Measurements from ENCODE around the gene ABCB8.

- no peak for TF ChIP-seq EZH2 (IDR thresholded peaks at IDR 0.05; ENCODE audit: borderline replicate concordance, insufficient read depth, low read depth, low read length, poor library complexity, severe bottlenecking)
- TF ChIP-seq, protein P1, sequence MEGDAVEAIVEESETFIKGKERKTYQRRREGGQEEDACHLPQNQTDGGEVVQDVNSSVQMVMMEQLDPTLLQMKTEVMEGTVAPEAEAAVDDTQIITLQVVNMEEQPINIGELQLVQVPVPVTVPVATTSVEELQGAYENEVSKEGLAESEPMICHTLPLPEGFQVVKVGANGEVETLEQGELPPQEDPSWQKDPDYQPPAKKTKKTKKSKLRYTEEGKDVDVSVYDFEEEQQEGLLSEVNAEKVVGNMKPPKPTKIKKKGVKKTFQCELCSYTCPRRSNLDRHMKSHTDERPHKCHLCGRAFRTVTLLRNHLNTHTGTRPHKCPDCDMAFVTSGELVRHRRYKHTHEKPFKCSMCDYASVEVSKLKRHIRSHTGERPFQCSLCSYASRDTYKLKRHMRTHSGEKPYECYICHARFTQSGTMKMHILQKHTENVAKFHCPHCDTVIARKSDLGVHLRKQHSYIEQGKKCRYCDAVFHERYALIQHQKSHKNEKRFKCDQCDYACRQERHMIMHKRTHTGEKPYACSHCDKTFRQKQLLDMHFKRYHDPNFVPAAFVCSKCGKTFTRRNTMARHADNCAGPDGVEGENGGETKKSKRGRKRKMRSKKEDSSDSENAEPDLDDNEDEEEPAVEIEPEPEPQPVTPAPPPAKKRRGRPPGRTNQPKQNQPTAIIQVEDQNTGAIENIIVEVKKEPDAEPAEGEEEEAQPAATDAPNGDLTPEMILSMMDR (IDR thresholded peaks at IDR 0.05): no peak
Observed at GRCh38 chr7:151062399-151063211, 34.4 kb downstream of the ABCB8 start.
